Activated T-cell treated with anti-CD3 and anti-CD28 coated beads for 48 hours (primary cell): Measurements from ENCODE around the gene JMJD4.
A peak's percentile ranks its signal among the peaks of the same experiment; 100 is the strongest.

Experiments
- DNase-seq: peaks from one replicate; pipeline ENCODE4 v3.0.0-alpha.2; 2020; ENCODE audit warnings: low read depth

The JMJD4 gene

GRCh38 chr1:227734856-227735538 is at the start of gene JMJD4, which contains the start of gene SNAP47:
TSS of gene JMJD4 (minus strand) at chr1:227735302. CDS start at chr1:227735273, 29 bp downstream.
TSS of gene SNAP47 (plus strand) at chr1:227735435. CDS start at chr1:227747737, 12,302 bp downstream.
- peak; percentile 95 for DNase-seq

- no peak for DNase-seq
These were observed 47.1 kb upstream of the JMJD4 start for GRCh38 chr1:227782226-227782625.

GRCh38 chr1:227781314-227781930 is 46.3 kb upstream of the JMJD4 start:
- DNase-seq = no peak

GRCh38 chr1:227780101-227781044 is 45.3 kb upstream of the JMJD4 start:
- no peak for DNase-seq

GRCh38 chr1:227779685-227780084 is 44.6 kb upstream of the JMJD4 start:
- no peak for DNase-seq

GRCh38 chr1:227779021-227779441 is 43.9 kb upstream of the JMJD4 start:
- DNase-seq = no peak

- DNase-seq = no peak
These were observed 43.4 kb upstream of the JMJD4 start for GRCh38 chr1:227778401-227778947.

GRCh38 chr1:227777646-227778045 is 42.5 kb upstream of the JMJD4 start:
- no peak for DNase-seq

GRCh38 chr1:227777156-227777555 is 42.1 kb upstream of the JMJD4 start:
- DNase-seq = no peak

GRCh38 chr1:227776331-227776771 is 41.2 kb upstream of the JMJD4 start:
- no peak for DNase-seq

- DNase-seq = no peak
These were observed 40.7 kb upstream of the JMJD4 start for GRCh38 chr1:227775841-227776240.

- no peak for DNase-seq
These were observed 39.9 kb upstream of the JMJD4 start for GRCh38 chr1:227774821-227775661.

GRCh38 chr1:227774051-227774731 is 39.1 kb upstream of the JMJD4 start:
- DNase-seq = no peak

GRCh38 chr1:227773558-227773957 is 38.5 kb upstream of the JMJD4 start:
- no peak for DNase-seq

- DNase-seq = no peak
These were observed 36.7 kb upstream of the JMJD4 start for GRCh38 chr1:227771771-227772170.

GRCh38 chr1:227771326-227771725 is 36.2 kb upstream of the JMJD4 start:
- no peak for DNase-seq

GRCh38 chr1:227770812-227771211 is 35.7 kb upstream of the JMJD4 start:
- no peak for DNase-seq

- DNase-seq = no peak
These were observed 34.9 kb upstream of the JMJD4 start for GRCh38 chr1:227769936-227770494.

GRCh38 chr1:227769047-227769935 is 34.2 kb upstream of the JMJD4 start:
- no peak for DNase-seq
